ENCODE measurements around the gene PITPNM1.

GRCh38 chr11:67450796-67451657 lies 54.1 kb downstream of the PITPNM1 start:
- TF ChIP-seq, protein P1, sequence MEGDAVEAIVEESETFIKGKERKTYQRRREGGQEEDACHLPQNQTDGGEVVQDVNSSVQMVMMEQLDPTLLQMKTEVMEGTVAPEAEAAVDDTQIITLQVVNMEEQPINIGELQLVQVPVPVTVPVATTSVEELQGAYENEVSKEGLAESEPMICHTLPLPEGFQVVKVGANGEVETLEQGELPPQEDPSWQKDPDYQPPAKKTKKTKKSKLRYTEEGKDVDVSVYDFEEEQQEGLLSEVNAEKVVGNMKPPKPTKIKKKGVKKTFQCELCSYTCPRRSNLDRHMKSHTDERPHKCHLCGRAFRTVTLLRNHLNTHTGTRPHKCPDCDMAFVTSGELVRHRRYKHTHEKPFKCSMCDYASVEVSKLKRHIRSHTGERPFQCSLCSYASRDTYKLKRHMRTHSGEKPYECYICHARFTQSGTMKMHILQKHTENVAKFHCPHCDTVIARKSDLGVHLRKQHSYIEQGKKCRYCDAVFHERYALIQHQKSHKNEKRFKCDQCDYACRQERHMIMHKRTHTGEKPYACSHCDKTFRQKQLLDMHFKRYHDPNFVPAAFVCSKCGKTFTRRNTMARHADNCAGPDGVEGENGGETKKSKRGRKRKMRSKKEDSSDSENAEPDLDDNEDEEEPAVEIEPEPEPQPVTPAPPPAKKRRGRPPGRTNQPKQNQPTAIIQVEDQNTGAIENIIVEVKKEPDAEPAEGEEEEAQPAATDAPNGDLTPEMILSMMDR (IDR thresholded peaks at IDR 0.05), result no peak
- TF ChIP-seq POLR2A (IDR thresholded peaks at IDR 0.05), result no peak
